Left forelimb (tissue), 1 donor: ENCODE results near the gene DMPK.

ENCODE experiments used
- DNase-seq: peaks from one replicate; pipeline ENCODE4 v3.0.0-alpha.2; 2018; ENCODE audit warnings: low spot score

DMPK gene

DNA sequence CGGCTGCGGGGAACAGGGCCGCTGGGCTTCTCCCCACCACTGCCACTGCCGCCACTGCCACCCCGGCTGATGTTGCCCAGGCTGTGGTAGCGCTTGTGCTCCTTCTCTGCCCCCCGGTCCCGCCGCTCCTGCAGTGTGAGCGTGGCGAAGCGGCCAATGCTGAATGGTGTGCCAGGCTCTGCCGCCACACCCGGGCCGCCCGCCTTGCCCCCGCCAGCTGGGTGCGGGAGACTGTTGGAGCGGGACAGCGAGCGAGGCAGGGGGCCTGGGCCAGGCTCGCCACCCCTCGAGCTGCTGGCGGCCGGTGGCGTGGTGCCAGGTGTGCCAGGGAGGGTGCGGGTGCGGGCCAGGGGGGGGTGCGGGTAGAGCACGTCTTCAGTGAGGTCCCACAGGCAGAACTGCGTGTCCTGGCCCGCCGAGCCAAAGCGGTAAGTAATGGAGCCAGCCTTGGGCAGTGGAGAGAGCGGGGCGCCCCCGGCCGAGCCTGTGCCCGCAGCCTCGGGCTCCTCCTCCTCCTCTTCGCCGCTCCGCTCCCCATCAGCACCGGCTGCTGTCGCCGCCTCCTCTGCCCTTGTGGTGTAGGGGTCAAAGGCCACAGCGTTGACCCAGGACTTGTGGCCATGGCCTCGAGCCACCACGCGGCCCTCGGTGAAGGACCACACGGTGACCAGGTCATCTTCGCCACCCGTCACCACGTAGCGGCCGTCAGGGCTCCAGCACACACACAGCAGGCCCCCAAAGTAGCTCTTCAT lies 3.7 kb upstream of the DMPK start:
- DNase-seq = peak; percentile 63

DNA sequence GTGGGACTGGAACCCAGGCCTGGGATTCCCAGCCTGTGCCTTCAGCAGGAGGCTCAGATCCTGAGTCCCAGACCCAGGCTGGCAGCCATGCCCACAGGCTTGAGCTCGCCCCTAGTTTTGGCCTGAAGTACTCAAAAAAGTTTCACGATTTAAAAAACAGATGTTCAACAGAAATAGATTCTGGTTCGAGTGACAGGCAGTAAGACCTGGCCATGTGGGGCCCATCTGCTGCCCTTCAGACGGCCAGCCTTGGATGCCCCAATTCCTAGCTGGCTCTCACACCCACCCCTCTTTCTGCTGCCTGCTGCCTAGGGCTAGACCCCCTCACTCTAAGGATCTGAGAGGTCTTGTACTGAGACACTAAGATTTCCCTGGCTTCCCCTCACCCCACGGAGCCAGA lies 2.8 kb upstream of the DMPK start:
- DNase-seq = no peak

DNA sequence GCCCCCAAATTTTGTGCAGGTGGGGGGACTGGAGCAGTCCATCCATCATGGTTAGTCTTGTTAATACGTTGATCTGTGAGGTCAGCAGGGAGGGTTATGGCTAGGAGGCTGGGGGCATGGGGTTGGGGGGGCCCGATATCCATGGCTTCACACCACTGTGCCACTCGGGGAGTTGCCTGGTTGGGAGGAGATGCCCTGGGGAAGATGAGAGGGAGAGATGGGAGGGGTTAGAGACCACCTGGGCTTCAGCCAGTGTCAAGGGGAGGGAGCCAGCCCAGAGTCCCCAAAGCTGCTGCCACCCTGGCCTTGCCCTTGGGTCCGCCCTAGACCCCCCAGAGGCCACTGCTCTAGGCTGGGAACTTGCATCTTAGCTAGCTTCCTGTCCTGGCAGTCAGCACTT lies 1.8 kb upstream of the DMPK start:
- no peak for DNase-seq

GRCh38 chr19:45782820-45783785 lies 813 bp upstream of the DMPK start:
- DNase-seq = peak; percentile 79

DNA sequence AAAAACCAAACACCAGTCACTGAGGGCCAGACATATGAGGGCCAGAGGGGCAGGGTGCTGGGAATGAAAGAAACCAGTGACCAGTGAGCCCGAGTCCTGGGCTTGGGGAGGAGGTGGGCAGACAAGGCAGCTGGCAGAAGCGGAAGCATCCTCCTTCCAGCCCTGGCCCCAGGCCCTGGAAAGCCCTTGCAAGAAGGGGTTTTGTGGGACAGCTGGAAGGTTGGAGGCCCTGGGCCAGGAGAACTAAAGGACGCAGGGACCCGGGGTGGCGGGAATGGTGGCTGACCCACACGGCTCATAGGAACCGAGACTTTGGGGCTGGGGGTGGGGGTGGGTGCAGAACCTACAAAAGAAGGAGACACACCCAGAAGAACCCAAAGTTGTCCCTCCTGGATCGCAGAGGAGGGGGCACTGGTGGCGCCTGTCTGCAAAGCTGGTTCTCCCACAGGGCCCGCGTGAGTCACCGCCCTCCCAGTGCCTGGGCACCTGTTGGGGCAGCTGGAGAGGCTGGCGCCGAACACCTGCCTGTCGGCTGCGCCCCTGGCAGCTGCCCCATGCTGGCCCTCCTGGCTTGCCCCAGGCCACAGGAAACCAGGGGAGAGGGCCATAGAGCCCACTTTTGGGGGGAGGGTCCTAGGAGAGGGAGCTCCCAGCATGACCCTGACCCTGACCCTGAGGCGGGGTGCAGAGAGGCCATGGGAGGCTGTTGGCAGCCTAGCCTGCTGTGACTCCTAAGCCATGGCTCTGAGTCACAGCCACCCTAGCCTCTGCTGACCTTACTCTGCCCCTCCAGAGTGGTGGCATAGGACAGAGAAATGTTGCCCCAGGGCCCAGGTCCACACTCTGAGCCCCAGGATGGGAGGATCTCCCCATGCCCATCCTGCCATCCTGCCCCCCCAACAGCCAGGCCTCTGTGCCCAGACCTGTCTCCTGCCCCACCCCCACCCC lies 802 bp downstream of the DMPK start:
- peak; percentile 74 for DNase-seq

GRCh38 chr19:45780448-45781213 lies 1.7 kb downstream of the DMPK start:
- DNase-seq = peak; percentile 65

DNA sequence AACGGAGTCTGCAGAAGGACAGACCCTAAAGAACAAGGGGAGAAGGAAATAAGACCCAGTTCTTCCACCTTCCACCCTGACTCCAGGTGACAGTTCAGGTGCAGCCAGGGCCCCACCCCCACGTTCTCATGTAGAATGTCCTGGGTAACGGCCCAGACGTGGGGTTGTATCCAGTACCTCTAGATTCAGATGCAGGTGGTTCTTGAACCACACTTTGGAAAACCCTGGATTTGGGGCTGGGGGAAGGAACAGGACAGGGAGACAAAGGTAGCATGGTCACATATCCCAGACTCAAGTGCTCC lies 2.2 kb downstream of the DMPK start:
- no peak for DNase-seq

GRCh38 chr19:45779231-45780145 lies 2.8 kb downstream of the DMPK start:
- DNase-seq = no peak

DNA sequence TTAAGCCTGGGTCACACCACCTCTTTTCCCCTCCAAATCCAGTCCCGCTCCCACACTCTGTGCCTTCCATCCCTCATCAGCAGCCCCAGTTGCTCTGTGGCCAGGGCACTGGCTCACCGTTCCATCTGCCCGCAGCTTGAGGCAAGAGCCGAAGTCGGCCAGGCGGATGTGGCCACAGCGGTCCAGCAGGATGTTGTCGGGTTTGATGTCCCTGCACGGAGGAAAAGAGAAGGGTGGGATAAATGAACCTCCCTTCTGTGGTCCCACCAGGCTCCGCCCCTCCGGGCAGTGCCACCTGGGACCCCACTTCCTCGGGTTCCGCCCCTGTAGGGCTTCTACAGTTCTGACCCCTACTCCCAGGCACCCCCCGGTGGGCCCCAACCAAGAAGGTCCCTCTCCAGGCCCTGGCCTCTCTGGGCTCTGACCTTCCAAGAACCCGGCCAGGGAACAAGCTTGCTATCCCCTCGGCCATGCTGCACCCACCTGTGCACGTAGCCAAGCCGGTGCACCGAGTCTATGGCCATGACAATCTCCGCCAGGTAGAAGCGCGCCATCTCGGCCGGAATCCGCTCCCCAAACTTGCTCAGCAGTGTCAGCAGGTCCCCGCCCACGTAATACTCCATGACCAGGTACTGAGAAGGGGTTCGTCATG lies 4.2 kb downstream of the DMPK start:
- DNase-seq = no peak

DNA sequence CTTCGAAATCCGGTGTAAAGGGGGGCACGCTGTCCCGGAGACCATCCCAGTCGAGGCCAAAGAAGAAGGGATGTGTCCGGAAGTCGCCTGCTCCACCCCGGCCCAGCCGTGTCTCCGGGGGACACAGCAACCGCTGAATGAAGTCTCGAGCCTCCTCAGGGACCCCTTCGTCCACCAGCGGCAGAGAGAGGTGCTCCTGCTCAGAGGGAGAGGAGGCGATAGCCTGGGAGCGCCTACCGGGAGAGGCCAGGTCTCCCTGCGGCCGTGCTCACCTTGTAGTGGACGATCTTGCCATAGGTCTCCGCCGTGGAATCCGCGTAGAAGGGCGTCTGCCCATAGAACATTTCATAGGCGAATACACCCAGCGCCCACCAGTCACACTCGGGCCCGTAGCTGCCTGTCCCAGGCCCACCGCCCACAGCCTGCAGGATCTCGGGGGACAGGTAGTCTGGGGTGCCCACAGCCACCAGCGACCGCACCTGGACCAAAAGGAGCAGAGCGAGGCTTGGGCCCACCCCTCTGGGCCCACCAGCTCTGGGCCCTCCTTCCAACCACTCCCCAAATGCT lies 4.8 kb downstream of the DMPK start:
- no peak for DNase-seq

GRCh38 chr19:45774765-45775164 lies 7.5 kb downstream of the DMPK start:
- no peak for DNase-seq

GRCh38 chr19:45773384-45773783 lies 8.9 kb downstream of the DMPK start:
- no peak for DNase-seq

GRCh38 chr19:45772912-45773311 lies 9.4 kb downstream of the DMPK start:
- peak; percentile 58 for DNase-seq

- peak; percentile 61 for DNase-seq
Measured at GRCh38 chr19:45772130-45772840, 10.0 kb downstream of the DMPK start.

- peak; percentile 66 for DNase-seq
Measured at GRCh38 chr19:45771311-45771933, 10.9 kb downstream of the DMPK start.

- DNase-seq = peak; percentile 97
Measured at GRCh38 chr19:45770192-45771101, 11.8 kb downstream of the DMPK start.

DNA sequence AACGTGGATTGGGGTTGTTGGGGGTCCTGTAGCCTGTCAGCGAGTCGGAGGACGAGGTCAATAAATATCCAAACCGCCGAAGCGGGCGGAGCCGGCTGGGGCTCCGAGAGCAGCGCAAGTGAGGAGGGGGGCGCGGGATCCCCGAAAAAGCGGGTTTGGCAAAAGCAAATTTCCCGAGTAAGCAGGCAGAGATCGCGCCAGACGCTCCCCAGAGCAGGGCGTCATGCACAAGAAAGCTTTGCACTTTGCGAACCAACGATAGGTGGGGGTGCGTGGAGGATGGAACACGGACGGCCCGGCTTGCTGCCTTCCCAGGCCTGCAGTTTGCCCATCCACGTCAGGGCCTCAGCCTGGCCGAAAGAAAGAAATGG lies 12.5 kb downstream of the DMPK start:
- no peak for DNase-seq
